Jurkat, Clone E6-1 (cell line): ENCODE results near the gene AKAP6.

Experiments
- DNase-seq: peaks from one replicate; pipeline ENCODE4 v3.0.0-alpha.2; 2011; ENCODE audit warnings: low read depth, low spot score
- H3K4me3 ChIP-seq: 2 replicates; pipeline ENCODE4 v1.5.1; 2011; ENCODE audit warnings: mild to moderate bottlenecking, low read length, control low read depth, moderate library complexity

The AKAP6 gene

GRCh38 chr14:32701475-32701874 lies 372.4 kb downstream of the AKAP6 start:
- no peak overlapping the region for H3K4me3 ChIP-seq
- DNase-seq: no peak

- no peak for DNase-seq
- no peak overlapping the region for H3K4me3 ChIP-seq
These were observed 373.0 kb downstream of the AKAP6 start for GRCh38 chr14:32702088-32702487.

GRCh38 chr14:32702562-32702961 lies 373.5 kb downstream of the AKAP6 start:
- DNase-seq: no peak
- no peak overlapping the region for H3K4me3 ChIP-seq

- no peak for DNase-seq
- no peak overlapping the region for H3K4me3 ChIP-seq
These were observed 374.1 kb downstream of the AKAP6 start for GRCh38 chr14:32703183-32703621.

- DNase-seq: no peak
- no peak overlapping the region for H3K4me3 ChIP-seq
These were observed 377.8 kb downstream of the AKAP6 start for GRCh38 chr14:32706721-32707519.

- no peak overlapping the region for H3K4me3 ChIP-seq
- no peak for DNase-seq
These were observed 378.8 kb downstream of the AKAP6 start for GRCh38 chr14:32707742-32708500.

GRCh38 chr14:32709027-32709426 lies 379.9 kb downstream of the AKAP6 start:
- no peak overlapping the region for H3K4me3 ChIP-seq
- no peak for DNase-seq

GRCh38 chr14:32710231-32710671 lies 381.2 kb downstream of the AKAP6 start:
- no peak for DNase-seq
- H3K4me3 ChIP-seq: no peak overlapping the region

- no peak overlapping the region for H3K4me3 ChIP-seq
- peak; percentile 25 for DNase-seq
These were observed 381.9 kb downstream of the AKAP6 start for GRCh38 chr14:32710731-32711680.

GRCh38 chr14:32713856-32714255 lies 384.8 kb downstream of the AKAP6 start:
- H3K4me3 ChIP-seq: no peak overlapping the region
- DNase-seq: no peak

- no peak for DNase-seq
- no peak overlapping the region for H3K4me3 ChIP-seq
These were observed 390.5 kb downstream of the AKAP6 start for GRCh38 chr14:32719601-32720000.

GRCh38 chr14:32720927-32721326 lies 391.8 kb downstream of the AKAP6 start:
- no peak for DNase-seq
- no peak overlapping the region for H3K4me3 ChIP-seq

- DNase-seq: no peak
These were observed 393.6 kb downstream of the AKAP6 start for GRCh38 chr14:32722631-32723183.

GRCh38 chr14:32724867-32725471 lies 395.9 kb downstream of the AKAP6 start:
- H3K4me3 ChIP-seq: no peak overlapping the region
- DNase-seq: no peak

More at GRCh38 chr14:32722631-32723183, 393.6 kb downstream of the AKAP6 start:
- H3K4me3 ChIP-seq: no peak overlapping the region

GRCh38 chr14:32726516-32726915 lies 397.4 kb downstream of the AKAP6 start:
- DNase-seq: no peak

GRCh38 chr14:32727832-32728231 lies 398.7 kb downstream of the AKAP6 start:
- no peak for DNase-seq
- no peak overlapping the region for H3K4me3 ChIP-seq

More at GRCh38 chr14:32726516-32726915, 397.4 kb downstream of the AKAP6 start:
- no peak overlapping the region for H3K4me3 ChIP-seq

- H3K4me3 ChIP-seq: no peak overlapping the region
- DNase-seq: no peak
These were observed 399.4 kb downstream of the AKAP6 start for GRCh38 chr14:32728526-32728925.

GRCh38 chr14:32728976-32729375 lies 399.9 kb downstream of the AKAP6 start:
- no peak for DNase-seq
- no peak overlapping the region for H3K4me3 ChIP-seq
